K562 (cell line): ENCODE data around the gene KMT2D. TPM values are rescaled to one million over a fixed set of nuclear protein-coding genes. Genes with fewer than 3 reads are reported as not detected.

Experiments
- BRCA1 ChIP-seq, 2 experiments: fragments of 450-650 bp in 1 of 2; sonication (generic) in 1 of 2; formaldehyde crosslinking in 1 of 2; IDR thresholded peaks; 2 replicates each; pipeline versions ENCODE4 v1.5.0 to v1.6.1; 2017 to 2020; ENCODE audit warnings: mild to moderate bottlenecking in 1 of 2, missing genetic modification reagents in 1 of 2
- LEF1 ChIP-seq: fragments of 450-650 bp; IDR thresholded peaks from 2 replicates; pipeline ENCODE4 v1.6.1; 2016; ENCODE audit warnings: mild to moderate bottlenecking
- RBFOX2 ChIP-seq: fragments of 200-400 bp; formaldehyde crosslinking; IDR thresholded peaks from 2 replicates; pipeline ENCODE4 v1.6.1; 2017; ENCODE audit warnings: low read depth, mild to moderate bottlenecking, low read length, moderate library complexity
- RFX1 ChIP-seq: fragments of 450-650 bp; IDR thresholded peaks from 2 replicates; pipeline ENCODE4 v1.6.1; 2016; ENCODE audit warnings: mild to moderate bottlenecking, moderate library complexity
- RFX7 ChIP-seq: fragments of 250-450 bp; sonication (Bioruptor Pico); IDR thresholded peaks from 2 replicates; pipeline ENCODE4 v1.5.1; 2021; ENCODE audit warnings: mild to moderate bottlenecking
- SIN3A ChIP-seq, 2 experiments: fragments of 150-350 bp in 1 of 2; IDR thresholded peaks; 2 replicates each; pipeline ENCODE4 v1.6.1; 2011 to 2016; ENCODE audit warnings: borderline replicate concordance in 2 of 2, low read depth in 2 of 2, low read length in 2 of 2, mild to moderate bottlenecking in 2 of 2, moderate library complexity in 2 of 2; ENCODE audit not compliant: control insufficient read depth in 1 of 2
- U2AF1 ChIP-seq: fragments of 200-400 bp; formaldehyde crosslinking; optimal IDR thresholded peaks from 2 replicates; pipeline ENCODE3; 2017; ENCODE audit warnings: mild to moderate bottlenecking, low read depth, low read length, moderate library complexity
- ZNF174 ChIP-seq: fragments of 250-450 bp; sonication (Bioruptor Pico); IDR thresholded peaks from 2 replicates; pipeline ENCODE4 v1.4.0; 2020; ENCODE audit warnings: mild to moderate bottlenecking
- polyA plus RNA-seq, 8 experiments: library from polyadenylated mRNA; depleted of rRNA in 4 of 8; stranded (reverse) in 5 of 8; unstranded in 3 of 8; fragments of >200 nt; fragmentation: Nextera tagmentation in 2 of 8; fragmentation: Illumina TruSeq in 1 of 8; extraction: Ambion mirVana in 2 of 8; extraction: Trizol in 1 of 8; gene quantifications; 2 replicates each; pipeline versions ENCODE4 v1.2.1 to v1.2.3, GENCODE V29; 2011 to 2014; ENCODE audit warnings: inconsistent platforms in 1 of 8, missing spikeins in 1 of 8
- total RNA-seq, 7 experiments: library from RNA; depleted of rRNA in 6 of 7; stranded (reverse); fragments of >200 nt in 6 of 7; fragmentation: Illumina TruSeq in 2 of 7; extraction: Trizol in 2 of 7; gene quantifications; 2 replicates each; pipeline versions ENCODE4 v1.2.1 to v1.2.3, GENCODE V29; 2011 to 2021; ENCODE audit warnings: low replicate concordance in 1 of 7
- TF ChIP-seq, protein P1 (sequence below), 2 experiments: fragments of 150-350 bp in 1 of 2; IDR thresholded peaks; 2 replicates each; pipeline ENCODE4 v1.6.1; 2012 to 2016; ENCODE audit warnings: low read depth in 2 of 2, low read length in 2 of 2, mild to moderate bottlenecking in 1 of 2, moderate library complexity in 1 of 2
- TF ChIP-seq, protein P2 (sequence below): fragments of 450-650 bp; conservative IDR thresholded peaks from 2 replicates; pipeline ENCODE4 v1.6.1; 2016; ENCODE audit warnings: missing genetic modification characterization, low read depth, mild to moderate bottlenecking, control low read depth, missing compliant biosample characterization
- TF ChIP-seq, protein P3 (sequence below): fragments of 450-650 bp; IDR thresholded peaks from 2 replicates; pipeline ENCODE4 v1.6.1; 2016; ENCODE audit warnings: borderline replicate concordance

KMT2D gene
- total and polyA plus RNA-seq, 9 of the 15 experiments (the other 6 are each of a cell fraction or from before 2014, with no cell fraction given): 0.22 to 93.7 (median 13.7) TPM

DNA sequence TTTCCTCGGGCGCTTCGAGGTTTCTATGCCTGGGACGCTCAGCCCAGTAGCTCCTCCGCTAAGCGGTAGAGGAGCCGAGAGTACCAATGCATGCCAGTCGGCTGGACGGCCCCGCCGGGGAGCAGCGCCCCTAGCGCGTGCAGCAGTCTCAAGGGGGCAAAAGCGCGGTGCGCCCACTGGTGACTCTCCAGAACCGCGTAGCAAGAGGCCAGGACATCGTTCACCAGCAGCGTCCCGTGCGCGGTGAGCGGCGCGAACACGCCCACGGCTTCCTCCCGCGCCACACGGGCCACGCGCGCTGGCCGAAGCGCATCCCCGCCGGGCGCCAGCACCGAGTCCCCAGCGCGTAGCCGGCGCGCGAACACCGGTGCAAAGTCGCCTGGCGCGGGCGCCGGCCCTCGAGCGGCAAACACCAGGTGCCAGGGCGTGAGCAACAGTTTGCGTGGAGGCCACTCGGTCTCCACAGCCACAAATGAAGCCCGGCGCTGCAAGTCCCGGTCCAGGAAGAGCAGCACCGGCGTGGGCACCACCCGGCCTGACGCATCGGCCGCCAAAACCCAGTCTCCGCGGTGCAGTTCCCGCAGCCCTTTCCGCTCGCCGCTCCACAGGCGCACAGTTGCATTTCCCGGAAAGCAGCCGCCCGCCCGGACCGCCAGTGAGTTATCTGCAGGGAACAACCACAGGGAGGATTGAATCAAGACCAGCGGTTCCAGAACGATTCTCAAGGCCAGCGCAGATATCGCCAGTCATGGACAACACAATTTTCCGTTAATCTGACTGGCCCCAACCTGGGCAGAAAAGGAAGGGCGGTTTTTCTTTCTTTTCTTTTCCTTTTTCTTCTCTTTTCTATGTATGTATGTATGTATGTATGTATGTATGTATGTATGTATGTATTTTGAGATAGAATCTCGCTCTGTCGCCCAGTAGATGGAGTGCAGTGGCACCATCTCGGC lies 29.5 kb upstream of the KMT2D start (continued):
- TF ChIP-seq, protein P1, sequence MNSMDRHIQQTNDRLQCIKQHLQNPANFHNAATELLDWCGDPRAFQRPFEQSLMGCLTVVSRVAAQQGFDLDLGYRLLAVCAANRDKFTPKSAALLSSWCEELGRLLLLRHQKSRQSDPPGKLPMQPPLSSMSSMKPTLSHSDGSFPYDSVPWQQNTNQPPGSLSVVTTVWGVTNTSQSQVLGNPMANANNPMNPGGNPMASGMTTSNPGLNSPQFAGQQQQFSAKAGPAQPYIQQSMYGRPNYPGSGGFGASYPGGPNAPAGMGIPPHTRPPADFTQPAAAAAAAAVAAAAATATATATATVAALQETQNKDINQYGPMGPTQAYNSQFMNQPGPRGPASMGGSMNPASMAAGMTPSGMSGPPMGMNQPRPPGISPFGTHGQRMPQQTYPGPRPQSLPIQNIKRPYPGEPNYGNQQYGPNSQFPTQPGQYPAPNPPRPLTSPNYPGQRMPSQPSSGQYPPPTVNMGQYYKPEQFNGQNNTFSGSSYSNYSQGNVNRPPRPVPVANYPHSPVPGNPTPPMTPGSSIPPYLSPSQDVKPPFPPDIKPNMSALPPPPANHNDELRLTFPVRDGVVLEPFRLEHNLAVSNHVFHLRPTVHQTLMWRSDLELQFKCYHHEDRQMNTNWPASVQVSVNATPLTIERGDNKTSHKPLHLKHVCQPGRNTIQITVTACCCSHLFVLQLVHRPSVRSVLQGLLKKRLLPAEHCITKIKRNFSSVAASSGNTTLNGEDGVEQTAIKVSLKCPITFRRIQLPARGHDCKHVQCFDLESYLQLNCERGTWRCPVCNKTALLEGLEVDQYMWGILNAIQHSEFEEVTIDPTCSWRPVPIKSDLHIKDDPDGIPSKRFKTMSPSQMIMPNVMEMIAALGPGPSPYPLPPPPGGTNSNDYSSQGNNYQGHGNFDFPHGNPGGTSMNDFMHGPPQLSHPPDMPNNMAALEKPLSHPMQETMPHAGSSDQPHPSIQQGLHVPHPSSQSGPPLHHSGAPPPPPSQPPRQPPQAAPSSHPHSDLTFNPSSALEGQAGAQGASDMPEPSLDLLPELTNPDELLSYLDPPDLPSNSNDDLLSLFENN (IDR thresholded peaks at IDR 0.05; ENCODE audit: low read depth in 2 of 2, low read length in 2 of 2): no peak
- TF ChIP-seq U2AF1 (no peak), LEF1 (0 out of 2 replicates have a peak, but pooled peaks have one; percentile 42), RFX1 (no peak), ZNF174 (CRISPR knock-in tag) (no peak), BRCA1 (IDR thresholded peaks at IDR 0.05) (no peak), BRCA1 (CRISPR knock-in tag; IDR thresholded peaks at IDR 0.05) (no peak), RFX7 (CRISPR knock-in tag) (no peak), RBFOX2 (peak; percentile 77), SIN3A (IDR thresholded peaks at IDR 0.05; ENCODE audit: borderline replicate concordance in 2 of 2, control insufficient read depth in 1 of 2, low read depth in 2 of 2, low read length in 2 of 2) (no peak)
- TF ChIP-seq, protein P2, sequence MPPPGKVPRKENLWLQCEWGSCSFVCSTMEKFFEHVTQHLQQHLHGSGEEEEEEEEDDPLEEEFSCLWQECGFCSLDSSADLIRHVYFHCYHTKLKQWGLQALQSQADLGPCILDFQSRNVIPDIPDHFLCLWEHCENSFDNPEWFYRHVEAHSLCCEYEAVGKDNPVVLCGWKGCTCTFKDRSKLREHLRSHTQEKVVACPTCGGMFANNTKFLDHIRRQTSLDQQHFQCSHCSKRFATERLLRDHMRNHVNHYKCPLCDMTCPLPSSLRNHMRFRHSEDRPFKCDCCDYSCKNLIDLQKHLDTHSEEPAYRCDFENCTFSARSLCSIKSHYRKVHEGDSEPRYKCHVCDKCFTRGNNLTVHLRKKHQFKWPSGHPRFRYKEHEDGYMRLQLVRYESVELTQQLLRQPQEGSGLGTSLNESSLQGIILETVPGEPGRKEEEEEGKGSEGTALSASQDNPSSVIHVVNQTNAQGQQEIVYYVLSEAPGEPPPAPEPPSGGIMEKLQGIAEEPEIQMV: no peak
- TF ChIP-seq, protein P3, sequence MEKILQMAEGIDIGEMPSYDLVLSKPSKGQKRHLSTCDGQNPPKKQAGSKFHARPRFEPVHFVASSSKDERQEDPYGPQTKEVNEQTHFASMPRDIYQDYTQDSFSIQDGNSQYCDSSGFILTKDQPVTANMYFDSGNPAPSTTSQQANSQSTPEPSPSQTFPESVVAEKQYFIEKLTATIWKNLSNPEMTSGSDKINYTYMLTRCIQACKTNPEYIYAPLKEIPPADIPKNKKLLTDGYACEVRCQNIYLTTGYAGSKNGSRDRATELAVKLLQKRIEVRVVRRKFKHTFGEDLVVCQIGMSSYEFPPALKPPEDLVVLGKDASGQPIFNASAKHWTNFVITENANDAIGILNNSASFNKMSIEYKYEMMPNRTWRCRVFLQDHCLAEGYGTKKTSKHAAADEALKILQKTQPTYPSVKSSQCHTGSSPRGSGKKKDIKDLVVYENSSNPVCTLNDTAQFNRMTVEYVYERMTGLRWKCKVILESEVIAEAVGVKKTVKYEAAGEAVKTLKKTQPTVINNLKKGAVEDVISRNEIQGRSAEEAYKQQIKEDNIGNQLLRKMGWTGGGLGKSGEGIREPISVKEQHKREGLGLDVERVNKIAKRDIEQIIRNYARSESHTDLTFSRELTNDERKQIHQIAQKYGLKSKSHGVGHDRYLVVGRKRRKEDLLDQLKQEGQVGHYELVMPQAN: no peak
